Measurements from ENCODE around the gene DHRSX.
"Not testable (repeated sequence)": the region's sequence is repeated elsewhere in the genome, so short reads cannot be mapped to it uniquely, and the experiment has no call there.

Gene DHRSX

DNA sequence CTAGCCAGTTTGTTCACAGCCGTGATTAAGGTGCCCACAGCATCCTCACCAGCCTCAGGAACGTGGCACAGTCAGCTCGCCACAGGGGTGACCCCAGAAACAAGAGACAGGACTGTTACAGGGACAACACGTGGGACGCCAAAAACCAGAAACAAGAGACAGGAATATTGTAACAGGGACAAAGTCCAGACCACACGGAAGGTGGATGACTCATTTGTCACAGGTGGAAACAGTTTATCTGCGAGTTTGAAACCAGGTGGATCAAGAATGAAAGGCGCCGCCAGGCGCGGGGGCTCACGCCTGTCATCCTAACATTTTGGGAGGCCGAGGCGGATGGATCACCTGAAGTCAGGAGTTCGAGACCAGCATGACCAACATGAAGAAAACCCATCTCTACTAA is 27.7 kb downstream of the DHRSX start:
- DNase-seq, result not testable (repeated sequence)

DNA sequence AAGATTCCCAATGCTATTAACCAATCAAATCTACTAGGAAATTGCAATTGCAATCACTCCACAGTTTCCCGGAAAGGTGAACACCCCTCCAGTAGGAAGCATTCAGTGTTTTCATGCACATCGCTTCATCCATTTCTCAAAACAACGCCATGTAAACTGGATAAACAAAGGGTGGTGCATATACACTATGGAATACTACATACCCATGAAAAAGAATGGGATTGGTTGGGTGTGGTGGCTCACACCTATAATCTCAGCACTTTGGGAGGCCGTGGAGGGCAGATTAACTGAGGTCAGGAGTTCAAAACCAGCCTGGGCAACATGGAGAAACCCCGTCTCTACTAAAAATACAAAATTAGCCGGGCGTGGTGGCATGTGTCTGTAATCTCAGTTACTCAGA is 29.1 kb downstream of the DHRSX start:
- DNase-seq, result no peak

DNA sequence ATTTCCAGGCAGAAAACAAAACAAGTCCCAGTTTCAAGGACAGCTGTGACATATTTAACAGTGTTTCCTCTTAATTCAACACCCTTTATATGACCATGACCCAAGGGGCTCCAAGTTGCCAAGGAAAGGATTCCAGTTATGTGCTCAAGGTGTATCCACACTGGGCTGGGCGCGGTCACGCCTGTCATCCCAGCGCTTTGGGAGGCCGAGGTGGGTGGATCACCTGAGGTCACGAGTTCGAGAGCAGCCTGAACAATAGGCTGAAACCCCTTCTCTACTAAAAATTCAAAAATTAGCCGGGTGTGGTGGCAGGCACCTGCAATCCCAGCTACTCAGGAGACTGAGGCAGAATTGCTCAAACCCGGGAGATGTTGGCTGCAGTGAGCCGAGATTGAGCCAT is 29.6 kb downstream of the DHRSX start:
- not testable (repeated sequence) for DNase-seq

DNA sequence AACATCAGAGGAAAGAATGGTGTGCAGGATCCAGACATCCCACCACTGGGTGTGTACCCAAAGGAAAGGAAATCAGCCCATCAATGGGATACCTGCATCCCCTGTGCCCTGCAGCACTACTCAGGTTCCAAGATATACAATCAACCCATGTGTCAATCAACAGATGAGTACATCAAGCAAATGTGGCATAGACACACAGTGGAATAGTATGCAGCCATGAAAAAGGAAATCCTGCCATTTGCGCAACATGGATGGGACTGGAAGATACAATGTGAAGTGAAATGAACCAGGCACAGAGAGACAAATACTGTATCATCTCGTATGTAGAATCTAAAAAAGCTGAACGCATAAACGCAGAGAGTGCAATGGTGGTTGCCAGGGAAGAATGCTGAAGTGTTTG is 30.9 kb downstream of the DHRSX start:
- DNase-seq, result not testable (repeated sequence)

DNA sequence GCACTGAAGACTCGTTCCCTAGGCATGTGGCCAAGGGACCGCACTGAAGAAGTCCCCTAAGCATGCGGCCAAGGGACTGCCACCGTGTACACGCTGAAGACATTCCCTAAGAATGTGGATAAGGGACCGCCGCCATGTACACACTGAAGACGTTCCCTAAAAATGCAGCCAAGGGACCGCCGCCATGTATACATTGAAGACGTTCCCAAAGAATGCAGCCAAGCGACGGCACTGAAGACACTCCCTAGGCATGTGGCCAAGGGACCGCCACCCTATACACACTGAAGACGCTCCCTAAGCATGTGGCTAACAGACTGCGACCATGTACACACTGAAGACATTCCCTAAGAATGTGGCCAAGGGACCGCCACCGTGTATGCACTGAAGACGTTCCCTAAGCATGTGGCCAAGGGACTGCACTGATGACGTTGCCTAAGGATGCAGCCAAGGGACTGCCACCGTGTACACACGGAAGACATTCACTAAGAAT is 31.5 kb downstream of the DHRSX start:
- DNase-seq, result no peak

DNA sequence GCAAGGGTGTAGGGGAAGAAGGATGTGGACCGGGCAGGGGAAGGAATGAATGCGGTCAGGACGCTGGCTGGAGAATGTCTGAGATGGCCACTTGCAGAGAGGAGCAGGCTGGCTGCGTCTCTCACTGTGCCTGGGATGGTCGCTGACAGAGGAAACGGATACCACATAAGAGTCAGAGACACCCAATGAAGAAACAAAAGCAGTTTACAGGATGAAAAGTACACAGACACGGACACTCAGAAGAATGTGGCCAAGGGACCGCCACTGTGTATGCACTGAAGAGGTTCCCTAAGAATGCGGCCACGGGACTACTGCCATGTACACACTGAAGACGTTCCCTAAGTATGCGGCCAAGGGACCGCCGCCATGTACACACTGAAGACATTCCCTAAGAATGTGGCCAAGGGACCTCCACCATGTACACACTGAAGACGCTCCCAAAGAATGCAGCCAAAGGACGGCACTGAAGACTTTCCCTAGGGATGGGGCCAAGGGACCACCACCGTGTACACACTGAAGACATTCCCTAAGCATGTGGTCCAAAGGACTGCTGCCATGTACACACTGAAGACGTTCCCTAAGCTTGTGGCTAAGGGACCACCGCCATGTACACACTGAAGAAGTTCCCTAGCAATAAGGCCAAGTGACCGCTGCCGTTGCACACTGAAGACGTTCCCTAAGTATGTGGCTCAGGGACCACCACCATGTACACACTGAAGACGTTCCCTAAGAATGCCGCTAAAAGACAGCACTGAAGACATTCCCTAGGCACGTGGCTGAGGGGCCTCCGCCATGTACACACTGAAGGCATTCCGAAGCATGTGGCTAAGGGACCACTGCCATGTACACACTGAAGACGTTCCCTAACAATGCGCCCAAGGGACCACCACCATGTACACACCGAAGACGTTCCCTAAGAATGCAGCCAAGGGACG is 32.2 kb downstream of the DHRSX start:
- no peak for DNase-seq

DNA sequence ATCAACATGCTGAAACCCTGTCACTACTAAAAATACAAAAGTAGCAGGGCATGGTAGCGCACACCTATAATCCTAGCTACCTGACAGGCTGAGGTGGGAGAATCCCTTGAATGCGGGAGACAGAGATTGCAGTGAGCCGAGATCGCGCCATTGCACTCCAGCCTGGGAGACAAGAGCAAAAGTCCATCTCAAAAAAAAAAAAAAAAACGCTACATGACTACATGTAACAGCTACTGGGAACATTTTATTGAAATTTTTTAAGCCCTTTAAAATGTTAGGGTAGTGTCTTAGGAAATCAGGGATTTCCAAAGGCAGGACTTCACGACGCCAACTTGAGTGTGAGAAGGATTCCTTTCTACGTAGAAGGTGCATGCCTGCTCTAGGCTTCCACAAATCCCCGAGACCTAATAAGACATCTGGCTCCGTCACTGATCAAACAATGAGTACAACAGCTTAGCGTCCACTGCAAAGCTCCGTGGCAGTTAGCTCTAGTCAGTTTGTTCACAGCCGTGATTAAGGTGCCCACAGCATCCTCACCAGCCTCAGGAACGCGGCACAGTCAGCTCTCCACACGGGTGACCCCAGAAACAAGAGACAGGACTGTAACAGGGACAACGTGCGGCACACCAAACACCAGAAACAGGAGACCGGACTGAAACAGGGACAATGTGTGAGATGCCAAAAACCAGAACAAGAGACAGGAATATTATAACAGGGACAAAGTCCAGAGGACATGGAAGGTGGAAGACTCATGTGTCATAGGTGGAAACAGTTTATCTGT is 33.7 kb downstream of the DHRSX start:
- no peak for DNase-seq

DNA sequence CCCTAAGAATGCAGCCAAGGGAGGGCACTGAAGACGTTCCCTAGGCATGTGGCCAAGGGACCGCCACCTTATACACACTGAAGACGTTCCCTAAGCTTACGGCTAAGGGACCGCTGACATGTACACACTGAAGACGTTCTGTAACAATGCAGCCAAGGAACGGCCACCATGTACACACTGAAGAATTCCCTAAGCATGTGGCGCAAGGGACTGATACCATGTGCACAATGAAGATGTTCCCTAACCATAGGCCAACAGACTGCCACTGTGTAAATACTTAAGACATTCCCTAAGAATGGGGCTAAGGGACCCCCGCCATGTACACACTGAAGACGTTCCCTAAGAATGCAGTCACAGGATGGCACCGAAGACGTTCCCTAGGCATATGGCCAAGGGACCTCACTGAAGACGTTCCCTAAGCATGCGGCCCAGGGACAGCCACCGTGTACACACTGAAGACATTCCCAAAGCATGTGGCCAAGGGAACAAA is 36.1 kb downstream of the DHRSX start:
- DNase-seq, result no peak

DNA sequence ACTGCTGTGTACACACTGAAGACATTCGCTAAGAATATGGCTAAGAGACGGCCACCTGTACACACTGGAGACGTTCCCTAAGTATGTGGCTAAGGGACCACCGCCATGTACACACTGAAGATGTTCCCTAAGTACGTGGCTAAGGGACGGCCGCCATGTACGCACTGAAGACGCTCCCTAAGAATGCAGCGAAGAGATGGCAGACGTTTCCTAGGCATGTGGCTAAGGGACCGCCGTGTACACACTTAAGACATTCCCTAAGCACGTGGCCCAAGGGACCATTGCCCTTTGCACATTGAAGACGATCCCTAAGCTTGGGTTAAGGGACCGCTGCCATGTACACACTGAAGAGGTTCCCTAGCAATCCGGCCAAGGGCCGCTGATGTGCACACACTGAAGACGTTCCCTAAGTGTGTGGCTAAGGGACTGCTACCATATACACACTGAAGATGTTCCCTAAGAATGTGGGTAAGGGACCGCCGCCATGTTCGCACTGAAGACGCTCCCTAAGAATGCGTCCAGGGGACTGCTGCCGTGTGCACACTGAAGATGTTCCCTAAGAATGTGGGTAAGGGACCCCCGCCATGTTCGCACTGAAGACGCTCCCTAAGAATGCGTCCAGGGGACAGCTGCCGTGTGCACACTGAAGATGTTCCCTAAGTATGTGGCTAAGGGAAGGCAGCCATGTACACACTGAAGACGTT is 36.7 kb downstream of the DHRSX start:
- no peak for DNase-seq

DNA sequence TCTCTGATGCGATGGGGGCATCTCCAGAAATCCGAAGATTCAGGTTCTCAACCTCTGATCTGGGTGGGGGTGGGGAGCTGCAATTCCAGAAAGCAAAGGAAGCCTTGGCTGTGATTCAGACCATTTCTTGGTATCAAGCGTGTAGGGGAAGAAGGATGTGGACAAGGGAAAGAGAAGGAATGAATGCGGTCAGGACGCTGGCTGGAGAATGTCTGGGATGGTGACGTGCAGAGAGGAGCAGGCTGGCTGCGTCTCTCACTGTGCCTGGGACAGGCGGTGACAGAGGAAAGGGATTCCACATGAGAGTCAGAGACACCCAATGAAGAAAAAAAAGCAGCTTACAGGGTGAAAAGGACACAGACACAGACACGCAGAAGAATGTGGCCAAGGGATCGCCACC is 37.3 kb downstream of the DHRSX start:
- DNase-seq, result not testable (repeated sequence)

DNA sequence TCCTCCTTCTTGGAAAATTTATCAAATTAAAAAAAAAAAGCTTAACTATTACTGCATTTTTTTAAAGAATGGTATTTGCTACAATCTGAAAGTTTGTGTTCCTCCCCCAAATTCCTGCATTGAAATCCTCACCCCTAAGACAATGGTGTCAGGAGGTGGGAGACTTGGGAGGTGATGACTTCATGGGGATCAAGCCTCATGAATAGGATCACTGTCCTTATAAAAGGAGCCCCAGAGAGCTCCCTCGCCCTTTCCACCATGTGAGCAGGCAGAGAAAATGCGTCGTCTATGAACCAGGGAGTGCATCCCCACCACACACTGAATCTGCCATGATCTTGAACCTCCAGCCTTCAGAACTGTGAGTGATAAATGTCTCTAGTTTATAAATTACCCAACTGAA is 38.0 kb downstream of the DHRSX start:
- no peak for DNase-seq

DNA sequence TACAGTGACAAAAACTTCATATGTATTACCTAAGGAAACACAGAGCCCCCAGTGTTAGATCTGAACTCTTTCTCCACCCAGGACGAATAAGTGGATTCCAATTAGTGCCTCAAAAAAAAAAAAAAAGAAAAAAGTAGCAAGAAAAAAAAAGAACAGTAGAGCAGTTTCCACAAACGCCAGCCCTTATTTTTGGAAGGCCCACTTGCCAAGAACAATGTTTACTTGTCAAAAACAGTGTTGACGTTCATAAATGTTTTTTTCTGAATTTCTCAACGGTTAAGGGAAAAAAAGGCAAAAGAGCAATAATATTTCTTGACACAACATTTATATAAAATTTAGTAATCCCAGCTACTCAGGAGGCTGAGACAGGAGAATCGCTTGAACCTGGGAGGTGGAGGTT is 38.7 kb downstream of the DHRSX start:
- no peak for DNase-seq

DNA sequence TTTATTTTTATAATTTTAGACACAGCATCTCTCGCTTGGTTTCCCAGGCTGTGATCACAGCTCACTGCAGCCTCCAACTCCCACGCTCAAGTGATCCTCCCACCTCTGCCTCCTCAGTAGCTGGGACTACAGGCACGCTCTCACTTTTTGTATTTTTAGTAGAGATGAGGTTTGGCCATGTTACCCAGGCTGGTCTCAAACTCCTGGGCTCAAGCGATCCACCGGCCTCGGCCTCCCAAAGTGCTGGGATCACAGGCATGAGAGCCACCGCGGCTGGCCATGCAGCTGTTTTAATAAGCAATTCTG is 39.1 kb downstream of the DHRSX start:
- no peak for DNase-seq

DNA sequence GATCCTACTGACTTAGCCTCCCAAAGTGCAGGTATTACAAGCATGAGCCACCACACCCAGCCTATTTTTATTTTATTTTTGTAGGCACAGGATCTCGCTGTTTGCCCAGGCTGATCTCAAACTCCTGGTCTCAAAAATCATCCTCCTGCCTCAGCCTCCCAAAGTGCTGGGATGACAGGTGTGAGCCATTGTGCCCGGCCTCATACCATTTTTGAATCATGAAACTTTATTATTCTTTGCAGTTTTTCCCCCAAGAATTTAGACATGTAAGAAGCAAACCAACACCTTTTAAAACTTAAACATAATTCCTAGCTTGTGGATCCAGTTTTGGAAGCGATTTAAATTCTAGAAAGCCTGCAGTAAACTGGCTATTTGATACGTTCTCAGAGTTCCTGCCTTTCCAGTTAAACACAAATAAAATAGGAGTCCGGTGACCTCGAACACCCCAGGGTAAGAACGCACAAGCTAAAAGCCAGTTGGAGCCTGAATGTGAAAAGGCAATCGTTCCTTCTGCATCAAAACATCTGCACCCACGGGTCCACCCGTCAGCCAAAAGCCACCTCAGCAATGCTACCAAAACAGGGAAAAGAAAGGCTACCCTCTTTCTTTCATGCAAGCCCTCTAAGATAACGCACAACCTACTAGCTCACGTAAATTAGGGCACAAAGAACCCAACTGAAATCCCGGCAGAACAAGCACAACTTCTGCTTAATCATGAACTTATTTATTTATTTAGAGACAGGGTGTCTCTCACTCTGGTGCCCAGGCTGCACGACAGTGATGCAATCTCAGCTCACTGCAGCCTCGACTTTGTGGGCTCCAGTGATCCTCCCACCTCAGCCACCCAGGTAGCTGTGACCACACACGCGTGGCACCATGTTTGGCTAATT is 39.7 kb downstream of the DHRSX start:
- DNase-seq, result not testable (repeated sequence)

DNA sequence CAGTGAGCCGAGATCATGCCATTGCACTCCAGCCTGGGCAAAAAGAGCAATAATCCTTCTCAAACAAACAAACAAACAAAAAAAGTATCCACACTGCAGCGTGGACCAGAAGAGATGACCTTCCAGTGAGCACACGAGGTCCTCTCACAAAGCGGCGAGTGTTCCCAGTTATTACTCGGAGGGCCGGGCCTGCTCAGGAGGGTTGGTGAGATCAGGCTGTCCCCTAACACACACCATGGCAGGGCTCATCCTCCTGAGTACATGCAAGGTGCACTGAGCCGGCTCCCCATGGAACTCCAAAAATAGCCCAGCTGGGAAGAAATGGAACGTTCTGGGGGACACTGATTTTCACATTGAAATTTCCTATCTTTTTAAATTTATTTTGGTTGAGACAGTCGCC is 40.7 kb downstream of the DHRSX start:
- DNase-seq, result not testable (repeated sequence)

DNA sequence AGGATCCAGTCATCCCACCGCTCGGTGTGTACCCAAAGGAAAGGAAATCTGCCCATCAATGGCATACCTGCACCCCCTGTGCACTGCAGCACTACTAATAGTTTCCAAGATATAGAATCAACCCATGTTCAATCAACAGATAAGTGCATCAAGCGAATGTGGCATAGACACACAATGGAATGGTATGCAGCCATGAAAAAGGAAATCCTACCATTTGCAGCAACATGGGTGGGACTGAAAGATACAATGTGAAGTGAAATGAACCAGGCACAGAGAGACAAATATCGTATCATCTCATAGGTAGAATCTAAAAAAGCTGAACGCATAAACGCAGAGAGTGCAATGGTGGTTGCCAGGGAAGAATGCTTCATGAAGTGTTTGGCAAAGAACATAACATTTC is 42.5 kb downstream of the DHRSX start:
- DNase-seq, result no peak

DNA sequence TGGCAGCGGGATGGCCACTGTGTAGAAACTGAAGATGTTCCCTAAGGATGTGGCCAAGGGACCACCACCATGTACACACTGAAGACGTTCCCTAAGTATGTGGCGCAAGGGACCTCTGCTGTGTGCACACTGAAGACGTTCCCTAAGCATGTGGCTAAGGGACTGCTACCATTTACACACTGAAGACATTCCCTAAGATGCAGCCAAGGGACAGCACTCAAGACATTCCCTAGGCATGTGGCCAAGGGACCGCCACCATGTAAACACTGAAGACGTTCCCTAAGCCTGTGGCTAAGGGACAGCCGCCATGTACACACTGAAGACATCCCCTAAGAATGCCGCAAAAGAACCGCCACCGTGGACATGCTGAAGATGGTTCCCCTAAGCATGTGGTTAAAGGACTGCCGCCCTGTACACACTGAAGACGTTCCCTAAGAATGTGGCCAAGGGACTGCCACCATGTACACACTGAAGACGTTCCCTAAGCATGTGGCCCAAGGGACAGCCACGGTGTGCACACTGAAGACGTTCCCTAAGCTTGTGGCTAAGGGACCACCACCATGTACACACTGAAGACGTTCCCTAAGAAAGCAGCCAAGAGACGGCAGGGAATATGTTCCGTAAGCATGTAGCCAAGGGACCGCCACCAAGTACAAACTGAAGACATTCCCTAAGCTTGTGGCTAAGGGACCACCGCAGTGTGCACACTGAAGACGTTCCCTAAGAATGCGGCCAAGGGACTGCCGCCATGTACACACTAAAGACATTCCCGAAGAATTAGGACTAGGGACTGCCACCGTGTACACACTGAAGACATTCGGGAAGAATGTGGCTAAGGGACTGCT is 43.3 kb downstream of the DHRSX start:
- DNase-seq, result no peak

DNA sequence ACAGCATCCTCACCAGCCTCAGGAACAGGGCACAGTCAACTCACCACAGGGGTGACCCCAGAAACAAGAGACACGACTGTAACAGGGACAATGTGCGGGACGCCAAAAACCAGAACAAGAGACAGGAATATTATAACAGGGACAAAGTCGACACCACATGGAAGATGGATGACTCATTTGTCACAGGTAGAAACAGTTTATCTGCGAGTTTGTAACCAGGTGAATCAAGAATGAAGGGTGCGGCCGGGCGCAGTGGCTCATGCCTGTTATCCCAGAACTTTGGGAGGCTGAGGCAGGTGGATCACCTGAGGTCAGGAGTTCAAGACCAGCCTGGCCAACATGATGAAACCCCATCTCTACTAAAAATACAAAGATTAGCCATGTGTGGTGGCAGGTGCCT is 44.7 kb downstream of the DHRSX start:
- DNase-seq, result not testable (repeated sequence)

DNA sequence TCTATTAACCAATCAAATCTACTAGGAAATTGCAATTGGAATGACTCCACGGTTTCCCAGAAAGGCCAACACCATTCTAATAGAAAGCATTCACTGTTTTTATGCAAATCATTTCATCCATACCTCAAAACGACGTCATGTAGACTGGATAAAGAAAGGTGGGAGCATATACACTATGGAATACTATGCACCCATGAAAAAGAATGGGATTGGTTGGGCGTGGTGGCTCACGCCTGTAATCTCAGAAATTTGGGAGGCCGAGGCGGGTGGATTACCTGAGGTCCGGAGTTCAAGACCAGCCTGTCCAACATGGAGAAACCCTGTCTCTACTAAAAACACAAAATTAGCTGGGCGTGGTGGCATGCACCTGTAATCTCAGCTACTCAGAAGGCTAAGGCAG is 46.2 kb downstream of the DHRSX start:
- DNase-seq, result not testable (repeated sequence)

DNA sequence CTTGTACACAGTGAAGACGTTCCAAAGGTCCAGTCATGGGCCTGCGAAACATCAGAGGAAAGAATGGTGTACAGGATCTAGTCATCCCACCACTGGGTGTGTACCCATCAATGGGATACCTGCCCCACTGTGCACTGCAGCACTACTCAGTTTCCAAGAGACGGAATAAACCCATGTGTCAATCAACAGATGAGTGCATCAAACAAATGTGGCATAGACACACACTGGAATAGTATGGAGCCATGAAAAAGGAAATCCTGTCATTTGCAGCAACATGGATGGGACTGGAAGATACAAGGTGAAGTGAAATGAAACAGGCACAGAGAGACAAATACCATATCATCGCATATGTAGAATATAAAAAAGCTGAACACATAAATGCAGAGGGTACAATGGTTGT is 48.0 kb downstream of the DHRSX start:
- no peak for DNase-seq

DNA sequence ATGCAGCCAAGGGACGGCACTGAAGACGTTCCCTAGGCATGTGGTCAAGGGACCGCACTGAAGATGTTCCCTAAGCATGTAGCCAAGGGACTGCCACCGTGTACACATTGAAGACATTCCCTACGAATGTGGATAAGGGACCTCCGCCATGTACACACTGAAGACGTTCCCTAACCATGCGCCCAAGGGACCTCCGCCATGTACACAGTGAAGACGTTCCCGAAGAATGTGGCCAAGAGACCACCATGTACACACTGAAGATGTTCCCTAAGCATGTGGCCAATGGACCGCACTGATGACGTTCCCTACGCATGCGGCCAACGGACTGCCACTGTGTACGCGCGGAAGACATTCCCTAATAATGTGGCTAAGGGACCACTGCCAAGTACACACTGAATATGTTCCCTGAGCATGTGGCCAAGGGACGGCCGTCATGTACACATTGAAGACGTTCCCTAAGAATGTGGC is 48.4 kb downstream of the DHRSX start:
- no peak for DNase-seq
